Urinary bladder (tissue), 4 donors: ENCODE results near the gene NBEA. TPM values are rescaled to one million over a fixed set of nuclear protein-coding genes. Genes with fewer than 3 reads are reported as not detected.

ENCODE experiments used
- DNase-seq: peaks from one replicate; pipeline ENCODE4 v3.0.0-alpha.2; 2015; ENCODE audit errors: extremely low spot score
- H3K27ac ChIP-seq: one replicate; pipeline ENCODE4 v1.5.1; 2013; ENCODE audit warnings: low read depth, mild to moderate bottlenecking, moderate library complexity
- H3K36me3 ChIP-seq: one replicate; pipeline ENCODE4 v1.6.1; 2013; ENCODE audit warnings: mild to moderate bottlenecking, moderate library complexity; ENCODE audit not compliant: insufficient read depth
- H3K4me1 ChIP-seq: one replicate; pipeline ENCODE4 v1.6.1; 2013; ENCODE audit warnings: mild to moderate bottlenecking, moderate library complexity; ENCODE audit not compliant: insufficient read depth
- H3K4me3 ChIP-seq: one replicate; pipeline ENCODE4 v1.5.1; 2013; ENCODE audit warnings: low read depth, low read length
- WGBS: extraction: QIAGEN DNeasy Blood & Tissue Kit; methylation state at CpG from one replicate; pipeline ENCODE4 v1.1.7; 2013; 5-methylcytosine and 5-hydroxymethylcytosine counted together
- polyA plus RNA-seq: library from polyadenylated mRNA; stranded (reverse); fragments of 200-250 nt; gene quantifications from one replicate; pipeline ENCODE4 v1.2.3, GENCODE V29; 2013
- total RNA-seq: library from RNA; depleted of rRNA; stranded (reverse); fragments of >200 nt; gene quantifications from one replicate; pipeline ENCODE4 v1.2.3, GENCODE V29; 2014
- donor health status: healthy with polysubstance abuse.
- donor health status: healthy.

Gene NBEA
- total and polyA plus RNA-seq, 2 donors, result 16.9 to 84.3 TPM

GRCh38 chr13:35552172-35552844, 610.2 kb downstream of the NBEA start:
- no peak for DNase-seq
- Histone ChIP-seq H3K4me1 (no peaks in the 10 kb centered on the region), H3K27ac (no peak overlapping the region), H3K36me3 (no peaks in the 10 kb centered on the region), H3K4me3 (no peak overlapping the region)
- 76% methylated on average over 3 of the region's 3 CpGs for WGBS

- H3K27ac ChIP-seq, result no peak overlapping the region
- H3K4me3 ChIP-seq, result no peak overlapping the region
- 72% methylated on average over 3 of the region's 3 CpGs for WGBS
- H3K36me3 ChIP-seq, result no peaks in the 10 kb centered on the region
- H3K4me1 ChIP-seq, result no peaks in the 10 kb centered on the region
- no peak for DNase-seq
Observed at GRCh38 chr13:35554972-35555623, 613.0 kb downstream of the NBEA start.

DNA sequence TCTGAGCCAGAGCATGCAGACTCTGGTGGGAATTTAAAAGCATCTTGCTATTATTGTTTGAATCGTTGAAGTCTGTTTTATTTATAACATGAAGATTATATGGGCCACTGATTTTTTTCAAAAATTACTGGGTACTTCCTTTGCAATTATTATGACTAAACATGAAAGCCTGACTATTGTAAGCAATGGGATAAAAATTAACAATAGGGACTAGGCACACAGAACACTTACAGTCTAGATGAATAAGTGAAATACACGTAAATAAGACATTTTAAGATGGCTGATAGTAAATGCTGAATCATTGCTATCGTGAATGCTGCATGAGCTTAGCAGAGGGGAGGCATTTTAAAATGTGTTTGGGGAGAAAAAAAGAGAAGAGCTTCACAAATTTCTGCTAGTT, 615.4 kb downstream of the NBEA start:
- DNase-seq, result no peak
- Histone ChIP-seq H3K4me1 (no peaks in the 10 kb centered on the region), H3K27ac (no peak overlapping the region), H3K4me3 (no peak overlapping the region), H3K36me3 (no peaks in the 10 kb centered on the region)
- 70% methylated on average over 3 of the region's 3 CpGs for WGBS

DNA sequence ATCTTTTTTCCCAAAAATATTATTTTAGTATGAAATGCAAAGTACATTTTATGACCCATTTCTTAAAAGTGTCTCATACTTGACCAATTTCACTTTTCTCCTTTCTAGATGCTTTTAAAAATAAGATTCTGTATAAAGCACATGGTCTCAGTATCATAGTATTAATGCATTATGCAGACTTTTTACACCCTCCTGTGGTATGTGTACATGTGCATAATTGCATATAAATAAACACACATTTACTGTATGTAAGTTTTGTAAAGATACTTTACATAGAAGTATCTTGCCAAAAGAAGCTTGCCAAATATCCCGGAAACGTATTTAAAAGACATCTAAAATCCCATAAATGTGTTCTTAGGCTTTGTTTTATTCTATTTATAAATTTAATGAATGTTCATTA, 619.5 kb downstream of the NBEA start:
- Histone ChIP-seq H3K4me1 (no peaks in the 10 kb centered on the region), H3K4me3 (no peak overlapping the region), H3K36me3 (no peaks in the 10 kb centered on the region), H3K27ac (no peak overlapping the region)
- no peak for DNase-seq
- 46% methylated on average over 2 of the region's 2 CpGs for WGBS

DNA sequence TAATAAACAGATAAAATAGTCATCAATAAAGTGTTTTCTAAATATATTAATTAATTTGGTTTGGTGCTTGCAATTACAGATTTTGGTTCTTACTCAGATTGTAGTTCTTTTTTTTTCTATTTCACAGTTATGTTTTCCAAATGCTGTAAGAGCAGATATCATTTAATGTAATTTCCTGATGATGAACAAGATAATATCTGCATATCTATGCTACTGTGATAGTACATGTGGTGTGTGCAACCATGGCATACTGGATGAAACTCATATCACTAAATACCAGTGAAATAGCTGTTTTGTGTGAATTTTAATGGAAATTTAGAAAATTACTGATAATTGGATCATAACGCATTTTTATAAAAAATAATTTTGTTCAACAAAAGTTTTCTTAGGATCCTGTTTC, 623.2 kb downstream of the NBEA start:
- H3K36me3 ChIP-seq, result no peaks in the 10 kb centered on the region
- H3K4me3 ChIP-seq, result no peak overlapping the region
- H3K4me1 ChIP-seq, result no peaks in the 10 kb centered on the region
- H3K27ac ChIP-seq, result no peak overlapping the region
- WGBS, result 96% methylated on average over 1 of the region's 1 CpG
- DNase-seq, result no peak

- no peak for DNase-seq
- H3K4me1 ChIP-seq, result no peaks in the 10 kb centered on the region
- no peak overlapping the region for H3K4me3 ChIP-seq
- H3K27ac ChIP-seq, result no peak overlapping the region
- H3K36me3 ChIP-seq, result no peaks in the 10 kb centered on the region
- 66% methylated on average over 2 of the region's 2 CpGs for WGBS
Observed at GRCh38 chr13:35566340-35566739, 624.3 kb downstream of the NBEA start.

DNA sequence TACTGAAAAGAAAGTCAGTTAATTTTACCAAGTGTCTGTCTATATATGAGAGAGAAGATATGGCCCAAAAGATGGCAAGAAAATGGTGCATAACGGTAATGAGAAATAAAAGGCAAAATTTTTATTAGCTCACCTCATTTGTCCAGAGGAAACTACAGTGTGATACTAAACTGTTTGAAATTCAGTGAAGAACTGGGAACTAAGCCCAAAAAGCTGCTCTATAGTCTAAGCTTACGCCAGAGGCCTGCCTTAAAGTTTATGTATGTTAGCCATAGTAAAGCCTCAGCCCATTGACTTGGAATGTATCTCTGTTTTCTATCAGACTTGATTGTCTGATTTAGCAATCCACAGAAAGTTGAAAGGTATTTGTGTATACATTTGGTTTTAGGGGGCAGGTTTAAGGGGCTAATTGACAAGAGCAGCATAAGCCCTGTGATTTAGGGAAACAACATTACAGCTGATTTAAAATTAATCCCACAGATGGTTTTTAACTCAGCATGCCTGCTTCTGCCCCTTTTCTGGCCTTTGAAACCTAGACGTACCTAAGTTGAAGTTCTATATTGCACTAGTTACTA, 625.4 kb downstream of the NBEA start:
- Histone ChIP-seq H3K27ac (no peak overlapping the region), H3K36me3 (no peaks in the 10 kb centered on the region), H3K4me1 (no peaks in the 10 kb centered on the region), H3K4me3 (no peak overlapping the region)
- WGBS, result 86% methylated on average over 3 of the region's 3 CpGs
- DNase-seq, result no peak

- Histone ChIP-seq H3K4me3 (no peak overlapping the region), H3K4me1 (no peaks in the 10 kb centered on the region), H3K27ac (no peak overlapping the region), H3K36me3 (no peaks in the 10 kb centered on the region)
- no peak for DNase-seq
Observed at GRCh38 chr13:35573639-35574038, 631.6 kb downstream of the NBEA start.

DNA sequence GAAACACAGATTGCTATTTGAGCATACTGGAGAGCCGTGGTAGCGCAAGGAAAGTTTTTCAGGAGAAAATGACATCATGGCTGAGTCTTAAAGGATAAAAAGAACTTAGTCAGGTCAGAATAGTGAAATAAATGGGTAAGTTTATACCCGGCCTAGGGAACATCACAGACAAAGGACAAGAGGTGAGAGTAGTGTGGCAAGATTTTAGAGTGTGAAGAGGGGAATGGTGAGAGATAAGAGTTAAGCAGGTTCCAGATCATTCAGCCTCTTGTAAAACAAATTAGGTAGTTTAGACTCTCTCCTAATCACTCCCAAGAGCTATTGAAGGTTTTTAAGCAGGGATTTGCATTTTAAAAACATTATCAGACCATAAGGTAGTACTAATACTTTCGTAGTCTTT, 650.4 kb downstream of the NBEA start:
- no peak for DNase-seq
- H3K36me3 ChIP-seq, result no peaks in the 10 kb centered on the region
- H3K4me1 ChIP-seq, result no peaks in the 10 kb centered on the region
- WGBS, result 83% methylated on average over 4 of the region's 4 CpGs
- no peak overlapping the region for H3K27ac ChIP-seq
- no peak overlapping the region for H3K4me3 ChIP-seq

- 94% methylated on average over 3 of the region's 3 CpGs for WGBS
- H3K27ac ChIP-seq, result no peak overlapping the region
- no peak overlapping the region for H3K4me3 ChIP-seq
- H3K4me1 ChIP-seq, result no peaks in the 10 kb centered on the region
- H3K36me3 ChIP-seq, result no peaks in the 10 kb centered on the region
- DNase-seq, result no peak
Observed at GRCh38 chr13:35593651-35594050, 651.6 kb downstream of the NBEA start.

GRCh38 chr13:35594096-35594495, 652.0 kb downstream of the NBEA start:
- Histone ChIP-seq H3K36me3 (no peaks in the 10 kb centered on the region), H3K4me1 (no peaks in the 10 kb centered on the region), H3K27ac (no peak overlapping the region), H3K4me3 (no peak overlapping the region)
- DNase-seq, result no peak
- 91% methylated on average over 1 of the region's 1 CpG for WGBS

- Histone ChIP-seq H3K4me3 (no peak overlapping the region), H3K36me3 (no peaks in the 10 kb centered on the region), H3K27ac (no peak overlapping the region), H3K4me1 (no peaks in the 10 kb centered on the region)
- DNase-seq, result no peak
Observed at GRCh38 chr13:35595181-35595580, 653.1 kb downstream of the NBEA start.

GRCh38 chr13:35596321-35597030, 654.4 kb downstream of the NBEA start:
- Histone ChIP-seq H3K36me3 (no peaks in the 10 kb centered on the region), H3K27ac (no peak overlapping the region), H3K4me3 (no peak overlapping the region), H3K4me1 (no peaks in the 10 kb centered on the region)
- 93% methylated on average over 5 of the region's 5 CpGs for WGBS
- no peak for DNase-seq

- no peak overlapping the region for H3K27ac ChIP-seq
- WGBS, result 96% methylated on average over 3 of the region's 3 CpGs
- no peak for DNase-seq
Observed at GRCh38 chr13:35597451-35597850, 655.4 kb downstream of the NBEA start.

More at GRCh38 chr13:35597451-35597850, 655.4 kb downstream of the NBEA start:
- no peaks in the 10 kb centered on the region for H3K4me1 ChIP-seq
- no peak overlapping the region for H3K4me3 ChIP-seq
- no peaks in the 10 kb centered on the region for H3K36me3 ChIP-seq
